Activated CD8-positive, alpha-beta T cell treated with anti-CD3 and anti-CD28 coated beads for 36 hours (primary cell): ENCODE measurements around the gene RGS19. TPM values are rescaled to one million over a fixed set of nuclear protein-coding genes. Genes with fewer than 3 reads are reported as not detected.

ENCODE experiments used
- ATAC-seq: fragments of 200-7000 bp; cut with Tn5 transposase; one replicate; pipeline ENCODE4 v1.10.0; 2021; ENCODE audit warnings: mild to moderate bottlenecking, moderate library complexity
- CTCF ChIA-PET: fragments of 350-600 bp; sonication (Branson Sonifier 250); formaldehyde crosslinking; loops from one replicate; lab custom pipeline; 2021; ENCODE audit warnings: antibody characterized with exemption; lab: Charles Lee
- POLR2A ChIA-PET: fragments of 350-600 bp; sonication (Branson Sonifier 250); formaldehyde crosslinking; loops from one replicate; lab custom pipeline; 2021; ENCODE audit warnings: antibody characterized with exemption; lab: Charles Lee
- DNase-seq: peaks from one replicate; pipeline ENCODE4 v3.0.0-alpha.2; 2020
- H3K27ac Mint-ChIP-seq: one replicate; pipeline ENCODE4 v1.8.0; 2021; ENCODE audit warnings: mild to moderate bottlenecking, mixed read lengths
- H3K27me3 Mint-ChIP-seq: one replicate; pipeline ENCODE4 v1.8.0; 2021; ENCODE audit warnings: mixed read lengths
- H3K36me3 Mint-ChIP-seq: one replicate; pipeline ENCODE4 v1.8.0; 2021; ENCODE audit warnings: low read depth, mixed read lengths
- H3K4me1 Mint-ChIP-seq: one replicate; pipeline ENCODE4 v1.8.0; 2021; ENCODE audit warnings: low read depth, mixed read lengths
- H3K4me3 Mint-ChIP-seq: one replicate; pipeline ENCODE4 v1.8.0; 2021; ENCODE audit warnings: mild to moderate bottlenecking, moderate library complexity, mixed read lengths
- H3K9me3 Mint-ChIP-seq: one replicate; pipeline ENCODE4 v1.8.0; 2021; ENCODE audit warnings: mixed read lengths
- CTCF ChIP-seq: fragments of 200-600 bp; IDR thresholded peaks from one replicate; pipeline ENCODE4 v1.8.0; 2022; ENCODE audit warnings: antibody characterized with exemption, mild to moderate bottlenecking
- intact Hi-C: fragments of 100-400 bp; cut with micrococcal nuclease; formaldehyde crosslinking; loops from one replicate; pipeline ENCODE4 v1.10.0; 2022
- total RNA-seq, 2 experiments: library from RNA; stranded (reverse); gene quantifications; one replicate each; pipeline ENCODE4 v1.2.3, GENCODE V29; 2021

Gene RGS19
- total RNA-seq, 2 experiments from 2014 or later: 42.5 to 44.1 TPM

GRCh38 chr20:64114356-64114971, 35.1 kb upstream of the RGS19 start:
- intact Hi-C loops: no loop called here
- Mint-ChIP-seq H3K9me3 (no peaks in the 10 kb centered on the region), H3K4me3 (no peak overlapping the region), H3K27me3 (no peaks in the 10 kb centered on the region), H3K27ac (no peak overlapping the region), H3K4me1 (no peaks in the 10 kb centered on the region), H3K36me3 (no peaks in the 10 kb centered on the region)
- DNase-seq (no peak), ATAC-seq (no peak)
- no peak for TF ChIP-seq CTCF
- ChIA-PET CTCF (interaction anchor here (1.3 to 1.6 kb wide), 2 partner anchors 13 to 30 kb away, joined by 3 to 5 read pairs; partner anchors contain the start of gene LKAAEAR1), POLR2A (no interaction called here)

GRCh38 chr20:64113796-64114355, 34.6 kb upstream of the RGS19 start:
- Mint-ChIP-seq H3K9me3 (no peaks in the 10 kb centered on the region), H3K36me3 (no peaks in the 10 kb centered on the region), H3K4me1 (no peaks in the 10 kb centered on the region), H3K27ac (no peak overlapping the region), H3K27me3 (no peaks in the 10 kb centered on the region), H3K4me3 (no peak overlapping the region)
- ChIA-PET CTCF (interaction anchor here (1.6 kb wide), 1 partner anchor 30 kb away, joined by 5 read pairs; the partner anchor contains the start of gene LKAAEAR1), POLR2A (no interaction called here)
- no peak for ATAC-seq
- intact Hi-C loops: no loop called here
- no peak for DNase-seq
- no peak for TF ChIP-seq CTCF

- no peaks in the 10 kb centered on the region for H3K27me3 Mint-ChIP-seq
- H3K4me3 Mint-ChIP-seq: no peak overlapping the region
- DNase-seq (no peak), ATAC-seq (no peak)
- H3K27ac Mint-ChIP-seq: no peak overlapping the region
- ChIA-PET CTCF (no interaction called here), POLR2A (no interaction called here)
- no peaks in the 10 kb centered on the region for H3K36me3 Mint-ChIP-seq
- no peaks in the 10 kb centered on the region for H3K9me3 Mint-ChIP-seq
- TF ChIP-seq CTCF: no peak
- no peaks in the 10 kb centered on the region for H3K4me1 Mint-ChIP-seq
- intact Hi-C loops: no loop called here
These were observed 34.1 kb upstream of the RGS19 start for GRCh38 chr20:64113444-64113775.

GRCh38 chr20:64112691-64113443, 33.5 kb upstream of the RGS19 start:
- DNase-seq (no peak), ATAC-seq (no peak)
- H3K9me3 Mint-ChIP-seq: no peaks in the 10 kb centered on the region
- intact Hi-C loops: no loop called here
- H3K4me1 Mint-ChIP-seq: no peaks in the 10 kb centered on the region
- TF ChIP-seq CTCF: no peak
- ChIA-PET POLR2A (no interaction called here), CTCF (interaction anchor here (1.2 to 1.4 kb wide), 2 partner anchors 8 to 10 kb away, joined by 4 to 5 read pairs; no protein-coding TSS in a partner anchor)
- H3K36me3 Mint-ChIP-seq: no peaks in the 10 kb centered on the region
- no peak overlapping the region for H3K27ac Mint-ChIP-seq
- H3K4me3 Mint-ChIP-seq: no peak overlapping the region
- H3K27me3 Mint-ChIP-seq: no peaks in the 10 kb centered on the region
